Gastroesophageal sphincter (tissue), 4 donors: Measurements from ENCODE around the gene ATP10A. TPM values are rescaled to one million over a fixed set of nuclear protein-coding genes. Genes with fewer than 3 reads are reported as not detected.

ENCODE experiments used
- ATAC-seq: fragments of 150-250 bp; one replicate; pipeline ENCODE4 v1.9.1; 2016; ENCODE audit warnings: mild to moderate bottlenecking, moderate library complexity
- H3K27ac ChIP-seq, 4 donors: fragments of 200-600 bp; sonication (generic) in 3 of 4; 1 replicate in 3 of 4; 2 replicates in 1 of 4; pipeline ENCODE4 v1.5.1; 2016 to 2019
- H3K27me3 ChIP-seq: fragments of 200-600 bp; sonication (generic); one replicate; pipeline ENCODE4 v1.5.1; 2019
- H3K36me3 ChIP-seq, 2 donors: fragments of 200-600 bp; sonication (generic); one replicate each; pipeline ENCODE4 v1.5.1; 2019; ENCODE audit warnings: control low read depth in 1 of 2
- H3K4me1 ChIP-seq, 3 donors: fragments of 200-600 bp; sonication (generic); 1 replicate in 2 of 3; 2 replicates in 1 of 3; pipeline ENCODE4 v1.5.1; 2016 to 2019; ENCODE audit warnings: control low read depth in 2 of 3
- H3K4me3 ChIP-seq, 2 donors: fragments of 200-600 bp; sonication (generic); one replicate each; pipeline ENCODE4 v1.5.1; 2019; ENCODE audit warnings: mild to moderate bottlenecking in 1 of 2, moderate library complexity in 1 of 2
- H3K9me3 ChIP-seq, 3 donors: fragments of 200-600 bp; sonication (generic); one replicate each; pipeline ENCODE4 v1.5.1; 2017 to 2019; ENCODE audit warnings: control low read depth in 2 of 3
- CTCF ChIP-seq, 4 experiments: fragments of 200-600 bp in 2 of 4; fragments of 450-650 bp in 2 of 4; sonication (generic) in 1 of 4; IDR thresholded peaks; one replicate each; pipeline ENCODE4 v1.5.1; 2017 to 2019; ENCODE audit warnings: antibody characterized with exemption in 4 of 4, mild to moderate bottlenecking in 2 of 4, moderate library complexity in 2 of 4
- EP300 ChIP-seq: sonication (generic); formaldehyde crosslinking; IDR thresholded peaks from one replicate; pipeline ENCODE4 v1.6.1; 2017; ENCODE audit warnings: antibody characterized with exemption, mild to moderate bottlenecking
- POLR2A ChIP-seq, 2 donors: fragments of 450-650 bp; IDR thresholded peaks; one replicate each; pipeline ENCODE4 v1.6.1; 2017; ENCODE audit warnings: antibody characterized with exemption in 2 of 2, mild to moderate bottlenecking in 2 of 2, moderate library complexity in 1 of 2
- POLR2AphosphoS5 ChIP-seq: sonication (generic); formaldehyde crosslinking; IDR thresholded peaks from one replicate; pipeline ENCODE4 v1.6.1; 2017; ENCODE audit warnings: antibody characterized with exemption
- WGBS, 2 donors: methylation state at CpG; one replicate each; pipeline ENCODE4 v1.1.5; 2018; ENCODE audit warnings: low coverage in 1 of 2; 5-methylcytosine and 5-hydroxymethylcytosine counted together
- total RNA-seq, 4 donors: library from RNA; depleted of rRNA; stranded (reverse); fragments of >200 nt; gene quantifications; one replicate each; pipeline ENCODE4 v1.1.0, GENCODE V29; 2016

Gene ATP10A
- total RNA-seq, 4 donors from 2014 or later = 22.9 to 41.8 (median 24.6) TPM

- H3K27ac ChIP-seq = peak overlapping the region in 2 of 4 donors; percentile 41 to 72
- peaks cover 0 to 15% of the 10 kb centered on the region in 2 donors for H3K36me3 ChIP-seq
- peaks cover 2 to 50% (median 23%) of the 10 kb centered on the region in 3 donors for H3K4me1 ChIP-seq
- TF ChIP-seq POLR2A (IDR thresholded peaks at IDR 0.05) (no peak), EP300 (no peak), CTCF (IDR thresholded peaks at IDR 0.05) (no peak), POLR2AphosphoS5 (no peak)
- ATAC-seq = no peak
- 92 to 95% methylated on average over 7 to 9 of the region's 28 CpGs for WGBS, 2 donors
- H3K9me3 ChIP-seq = no peaks in the 10 kb centered on the region
- no peaks in the 10 kb centered on the region for H3K27me3 ChIP-seq
- no peak overlapping the region for H3K4me3 ChIP-seq
Observed at GRCh38 chr15:25780479-25781255, 82.5 kb downstream of the ATP10A start.

- no peak for ATAC-seq
- Histone ChIP-seq H3K36me3 (peaks cover 0 to 15% of the 10 kb centered on the region in 2 donors), H3K9me3 (no peaks in the 10 kb centered on the region), H3K4me3 (no peak overlapping the region), H3K4me1 (peaks cover 3 to 39% (median 10%) of the 10 kb centered on the region in 3 donors), H3K27ac (peak overlapping the region in 2 of 4 donors; percentile 24 to 72), H3K27me3 (no peaks in the 10 kb centered on the region)
- WGBS, 2 donors = 57 to 100% methylated on average over 1 of the region's 1 CpG
- TF ChIP-seq EP300 = no peak
Observed at GRCh38 chr15:25778161-25778560, 85.0 kb downstream of the ATP10A start.

- Histone ChIP-seq H3K9me3 (no peaks in the 10 kb centered on the region), H3K27ac (peak overlapping the region in 3 of 4 donors; percentile 24 to 72 (median 43)), H3K36me3 (peaks cover 0 to 15% of the 10 kb centered on the region in 2 donors), H3K27me3 (no peaks in the 10 kb centered on the region), H3K4me3 (no peak overlapping the region), H3K4me1 (peaks cover 3 to 49% (median 10%) of the 10 kb centered on the region in 3 donors)
- WGBS, 2 donors = 100% methylated on average over 1 of the region's 11 CpGs; no CpG with 5 or more reads in 1 of the 2 donors
- ATAC-seq = no peak
- TF ChIP-seq POLR2AphosphoS5 (no peak), CTCF (IDR thresholded peaks at IDR 0.05) (no peak), POLR2A (IDR thresholded peaks at IDR 0.05) (no peak), EP300 (no peak)
Observed at GRCh38 chr15:25777037-25777436, 86.1 kb downstream of the ATP10A start.

GRCh38 chr15:25776071-25776746 is 86.9 kb downstream of the ATP10A start:
- Histone ChIP-seq H3K4me3 (no peak overlapping the region), H3K9me3 (no peaks in the 10 kb centered on the region), H3K27ac (peak overlapping the region in 3 of 4 donors; percentile 43 to 72 (median 71)), H3K36me3 (peaks cover 0 to 15% of the 10 kb centered on the region in 2 donors), H3K27me3 (no peaks in the 10 kb centered on the region), H3K4me1 (peaks cover 3 to 56% (median 10%) of the 10 kb centered on the region in 3 donors)
- 61 to 70% methylated on average over 4 to 15 of the region's 15 CpGs for WGBS, 2 donors
- no peak for ATAC-seq
- TF ChIP-seq CTCF (IDR thresholded peaks at IDR 0.05) (no peak), POLR2A (IDR thresholded peaks at IDR 0.05) (no peak), EP300 (no peak)

- Histone ChIP-seq H3K27ac (peak overlapping the region; percentile 43 to 72 (median 58)), H3K36me3 (peaks cover 0 to 8% of the 10 kb centered on the region in 2 donors), H3K4me1 (peaks cover 3 to 60% (median 10%) of the 10 kb centered on the region in 3 donors), H3K9me3 (no peaks in the 10 kb centered on the region), H3K27me3 (no peaks in the 10 kb centered on the region), H3K4me3 (no peak overlapping the region)
- TF ChIP-seq POLR2AphosphoS5 = peak; percentile 53
- no peak for TF ChIP-seq POLR2A (IDR thresholded peaks at IDR 0.05)
- TF ChIP-seq EP300 = no peak
- TF ChIP-seq CTCF (IDR thresholded peaks at IDR 0.05) = no peak
- WGBS, 2 donors = 10 to 12% methylated on average over 9 to 11 of the region's 13 CpGs
- ATAC-seq = peak; percentile 77
Observed at GRCh38 chr15:25775317-25775912, 87.7 kb downstream of the ATP10A start.
